Measurements from ENCODE around the gene PLG.
"Not testable (repeated sequence)": the region's sequence is repeated elsewhere in the genome, so short reads cannot be mapped to it uniquely, and the experiment has no call there.

Gene PLG

DNA sequence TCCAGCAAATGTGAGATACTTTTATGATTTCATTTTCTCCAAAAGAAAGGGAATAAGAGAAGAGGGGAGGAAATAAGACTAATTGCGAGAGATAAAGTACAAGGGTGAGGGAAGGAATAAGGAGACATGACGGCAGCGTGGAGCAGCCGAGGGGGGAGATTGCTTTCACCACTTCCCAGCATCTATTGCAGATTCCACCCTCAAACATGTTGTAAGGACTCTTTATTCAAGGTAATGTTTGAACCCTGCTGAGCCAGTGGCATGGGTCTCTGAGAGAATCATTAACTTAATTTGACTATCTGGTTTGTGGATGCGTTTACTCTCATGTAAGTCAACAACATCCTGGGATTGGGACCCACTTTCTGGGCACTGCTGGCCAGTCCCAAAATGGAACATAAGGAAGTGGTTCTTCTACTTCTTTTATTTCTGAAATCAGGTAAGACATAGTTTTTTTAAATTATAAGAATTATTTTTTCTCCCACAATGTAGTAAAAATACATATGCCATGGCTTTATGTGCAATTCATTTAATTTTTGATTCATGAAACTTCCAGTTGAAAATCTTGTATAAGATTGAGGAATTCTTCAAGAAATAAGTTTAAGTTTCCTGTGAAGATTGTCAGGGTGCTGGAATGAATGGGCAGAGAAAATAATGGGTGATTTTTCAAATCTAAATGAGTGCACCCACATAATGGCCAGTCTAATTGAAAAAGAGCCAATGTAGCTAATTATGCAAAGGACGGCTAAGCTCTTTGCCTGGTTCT, at the start of gene PLG:
Gene PLG (plus strand): TSS at position 327 of the 763 bp plus-strand sequence. CDS start 61 bp downstream, at position 388.
- not testable (repeated sequence) for DNase-seq (ENCODE audit: low spot score)

DNA sequence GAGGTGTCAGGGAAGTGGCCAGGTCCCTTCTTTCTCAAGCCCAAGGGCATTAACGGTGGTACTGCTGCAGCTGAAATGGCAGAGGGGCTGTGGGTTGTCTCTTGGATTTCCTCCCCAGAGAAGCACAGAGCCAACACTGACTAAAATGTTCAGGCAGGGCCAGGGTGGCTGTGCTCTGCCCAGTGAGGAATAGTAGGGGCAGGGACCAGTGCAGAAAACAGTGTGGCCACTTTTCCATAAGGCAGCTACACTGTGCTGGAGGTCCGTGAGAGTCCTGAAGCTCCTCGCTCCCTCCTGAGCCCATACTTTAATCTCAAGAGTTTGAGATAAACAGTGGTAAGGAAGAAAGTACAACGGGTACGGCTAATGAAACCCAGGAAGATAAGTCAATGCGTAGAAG, 42.5 kb upstream of the PLG start:
- no peak for DNase-seq (ENCODE audit: low spot score)

DNA sequence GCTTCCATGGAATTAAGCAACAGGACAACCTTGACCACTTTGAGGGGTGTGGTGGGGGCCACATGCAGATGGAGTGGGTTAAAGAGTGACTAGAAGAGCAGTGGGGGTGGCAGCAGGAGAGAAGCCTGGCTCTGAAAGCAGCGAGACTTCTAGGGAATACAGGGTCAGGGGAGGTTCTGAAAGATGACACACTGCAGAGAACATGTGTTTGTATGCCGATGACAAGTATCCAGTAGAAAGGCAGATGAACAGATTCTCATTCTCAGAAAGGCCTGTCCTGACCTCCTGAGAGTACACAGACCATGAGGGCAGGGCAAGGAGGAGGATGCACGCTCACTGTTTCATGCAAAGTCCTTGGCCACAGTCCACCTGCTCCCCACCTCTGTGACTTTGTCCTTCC, 40.8 kb upstream of the PLG start:
- DNase-seq (ENCODE audit: low spot score) = no peak

DNA sequence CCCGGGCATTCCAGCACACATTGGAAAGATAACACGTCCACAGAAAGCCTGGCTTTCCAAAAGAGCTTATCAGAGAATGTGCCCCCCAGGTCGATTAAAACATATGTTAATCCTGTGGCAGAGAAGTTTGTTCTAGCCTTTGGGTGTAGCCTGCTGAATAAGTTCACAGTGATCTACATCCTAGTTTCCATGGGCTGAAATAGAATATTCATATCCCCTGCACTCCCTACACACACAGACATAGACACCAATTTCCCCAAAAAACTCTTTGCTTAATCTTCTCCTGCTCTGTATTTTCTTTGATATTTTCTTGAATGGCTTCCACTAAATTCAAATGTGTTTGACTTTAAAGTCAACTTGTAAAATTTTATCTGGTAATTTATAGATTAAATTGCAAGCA, 39.6 kb upstream of the PLG start:
- no peak for DNase-seq (ENCODE audit: low spot score)

DNA sequence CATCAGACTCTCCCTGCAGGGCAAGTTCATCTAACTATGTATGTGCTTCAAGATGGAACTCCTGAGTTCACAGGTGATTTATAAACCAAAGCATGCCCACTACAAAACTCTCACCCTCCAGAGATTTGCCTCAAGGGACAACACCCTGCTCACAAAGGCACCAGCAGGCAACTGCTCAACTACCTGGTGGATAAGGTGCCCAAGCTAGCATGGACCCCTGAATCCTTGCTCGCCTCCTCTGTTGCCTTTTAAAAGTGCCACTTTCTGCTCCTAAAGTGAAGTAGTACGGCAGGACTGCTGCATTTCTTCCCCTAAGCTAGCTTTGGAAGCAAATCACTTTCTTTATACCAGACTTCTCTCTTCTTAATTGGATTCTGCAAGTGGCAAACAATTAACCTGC, 39.2 kb upstream of the PLG start:
- no peak for DNase-seq (ENCODE audit: low spot score)

DNA sequence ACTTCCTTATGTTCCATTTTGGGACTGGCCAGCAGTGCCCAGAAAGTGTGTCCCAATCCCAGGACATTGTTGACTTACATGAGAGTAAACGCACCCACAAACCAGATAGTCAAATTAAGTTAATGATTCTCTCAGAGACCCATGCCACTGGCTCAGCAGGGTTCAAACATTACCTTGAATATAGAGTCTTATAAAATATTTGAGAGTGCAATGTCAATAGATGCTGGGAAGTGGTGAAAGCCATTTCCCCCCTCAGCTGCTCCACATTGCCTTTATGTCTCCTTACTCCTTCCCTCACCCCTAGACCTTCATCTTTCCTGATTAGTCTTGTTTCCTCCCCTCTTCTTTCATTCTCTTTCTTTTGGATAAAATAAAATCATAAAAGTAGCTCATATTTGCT, 37.8 kb upstream of the PLG start, which contains the start of gene LPA:
Gene LPA (minus strand): TSS at position 78 of the 400 bp plus-strand sequence. CDS start 61 bp downstream, at position 17.
- not testable (repeated sequence) for DNase-seq (ENCODE audit: low spot score)

DNA sequence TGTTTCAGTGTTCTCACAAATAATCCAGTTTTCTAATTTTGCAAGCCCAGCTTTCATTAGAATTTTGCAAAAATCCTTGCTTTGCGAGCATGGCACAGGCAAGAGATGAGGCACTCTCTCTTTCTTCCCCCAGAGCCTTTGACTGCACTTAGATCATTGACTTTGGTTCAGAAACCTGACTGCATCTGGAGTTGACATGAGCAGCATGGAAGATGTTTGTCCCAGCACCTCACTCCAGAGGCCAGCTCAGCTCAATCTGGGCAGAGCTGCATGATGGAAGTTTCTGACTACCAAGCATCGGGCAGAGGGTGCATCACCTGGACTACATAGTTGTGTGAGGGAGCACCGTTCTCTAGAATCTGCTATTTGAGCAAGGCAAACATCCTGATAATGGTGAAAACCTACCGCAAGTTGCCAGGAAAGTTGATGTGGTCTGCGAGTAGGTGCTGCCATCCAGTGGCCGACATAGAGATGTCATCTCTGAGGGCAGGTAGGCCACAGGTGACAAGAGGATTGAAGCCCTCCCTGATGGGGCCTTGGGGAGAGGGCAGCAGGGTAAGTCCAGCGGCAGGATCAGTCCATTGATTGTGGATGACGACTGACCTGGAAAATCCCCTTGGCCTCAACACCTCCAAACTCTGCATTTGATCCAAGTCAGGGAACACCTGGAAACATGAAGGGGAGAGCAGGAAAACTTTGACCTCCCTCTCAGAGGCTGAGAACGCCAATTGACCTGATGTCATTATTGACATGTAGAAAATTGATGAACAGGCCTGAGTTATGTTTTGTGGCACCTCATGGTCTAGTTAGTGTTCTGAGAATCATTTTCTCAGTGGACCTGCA, 34.2 kb upstream of the PLG start:
- DNase-seq (ENCODE audit: low spot score) = peak; percentile 81

DNA sequence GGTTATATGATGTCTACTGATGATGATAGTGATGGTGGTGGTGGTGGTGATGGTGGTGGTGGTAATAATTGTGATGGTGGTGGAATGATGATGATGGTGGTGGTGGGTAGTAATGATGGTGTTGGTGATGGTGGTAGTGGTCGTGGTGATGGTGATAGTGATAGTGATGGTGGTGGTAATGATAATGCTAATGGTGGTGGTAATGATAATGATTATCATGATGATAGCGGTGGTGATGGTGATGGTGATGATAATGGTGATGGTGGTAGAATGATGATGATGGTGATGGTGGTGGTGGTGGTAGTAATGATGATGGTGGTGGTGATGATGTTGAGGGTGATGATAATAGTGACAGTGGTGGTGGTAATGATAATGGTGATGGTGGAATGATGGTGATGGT, 33.5 kb upstream of the PLG start:
- no peak for DNase-seq (ENCODE audit: low spot score)

DNA sequence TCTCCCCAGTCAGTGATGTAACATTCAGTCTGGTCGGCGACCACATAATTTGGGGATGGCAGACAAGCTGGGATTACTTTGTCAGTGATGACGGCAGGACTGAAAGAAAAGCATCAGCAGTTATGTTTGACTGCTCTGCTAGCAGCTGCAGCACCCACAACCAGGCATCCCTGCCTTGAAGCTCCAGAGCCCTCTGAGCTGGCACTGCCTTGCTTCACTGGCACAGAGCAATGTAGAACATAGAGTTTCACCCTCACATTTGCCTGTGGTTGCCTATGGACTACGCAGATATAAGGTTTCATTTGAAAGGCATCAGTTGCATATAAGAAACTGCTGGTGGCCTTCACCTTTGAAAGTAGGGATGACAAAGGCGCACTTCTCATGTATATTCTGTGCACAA, 25.6 kb upstream of the PLG start:
- not testable (repeated sequence) for DNase-seq (ENCODE audit: low spot score)

DNA sequence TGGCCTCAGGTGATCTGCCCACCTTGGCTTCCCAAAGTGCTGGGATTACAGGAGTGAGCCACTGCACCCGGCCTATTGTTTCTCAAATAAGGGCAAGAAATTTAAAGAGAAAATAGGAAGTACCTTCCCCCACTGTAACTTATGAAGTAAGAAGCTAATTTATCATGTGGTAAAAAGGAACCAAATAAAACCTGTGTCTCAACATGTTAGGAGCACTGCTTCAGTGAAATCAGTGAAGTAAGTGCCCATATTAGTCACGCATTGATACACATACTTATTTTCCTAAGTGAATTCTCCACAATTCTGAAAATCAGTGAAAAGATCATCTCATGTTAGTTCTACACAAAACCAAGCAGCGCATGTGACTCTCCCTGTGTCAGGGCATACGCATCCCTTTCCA, 23.8 kb upstream of the PLG start:
- DNase-seq (ENCODE audit: low spot score) = no peak

DNA sequence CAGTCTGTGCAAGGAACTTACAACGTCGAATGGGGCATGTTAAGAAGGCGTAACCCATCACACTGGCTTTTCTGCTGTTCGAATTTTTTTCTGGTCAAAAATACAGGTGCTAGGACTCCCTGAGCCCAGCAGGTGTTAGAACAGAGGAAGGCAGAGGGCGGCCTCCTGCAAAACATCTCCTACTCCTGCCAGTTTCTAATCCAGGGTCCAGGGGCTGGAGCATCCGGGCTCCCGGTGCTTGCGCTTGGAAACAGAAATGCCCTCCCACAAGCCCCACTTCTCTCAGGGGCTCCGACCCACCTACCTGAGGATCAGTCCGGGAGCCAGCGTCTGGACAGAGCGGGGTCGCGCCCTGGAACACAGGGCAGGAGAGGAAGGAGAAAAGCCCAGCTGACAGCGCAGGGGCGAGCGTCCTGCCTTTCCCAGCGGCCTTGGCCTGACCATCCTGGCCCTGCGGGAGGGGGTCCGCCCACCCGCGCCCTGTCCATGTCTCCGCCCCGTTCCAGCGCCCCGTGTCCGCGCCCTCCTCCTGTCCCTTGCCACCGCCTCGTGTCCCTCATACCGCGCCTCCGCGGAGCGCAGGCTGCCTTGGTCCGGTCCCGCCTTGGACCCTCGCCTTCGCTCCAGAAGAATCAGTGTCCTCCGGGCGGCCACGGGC, 23.2 kb upstream of the PLG start:
- DNase-seq (ENCODE audit: low spot score) = no peak

DNA sequence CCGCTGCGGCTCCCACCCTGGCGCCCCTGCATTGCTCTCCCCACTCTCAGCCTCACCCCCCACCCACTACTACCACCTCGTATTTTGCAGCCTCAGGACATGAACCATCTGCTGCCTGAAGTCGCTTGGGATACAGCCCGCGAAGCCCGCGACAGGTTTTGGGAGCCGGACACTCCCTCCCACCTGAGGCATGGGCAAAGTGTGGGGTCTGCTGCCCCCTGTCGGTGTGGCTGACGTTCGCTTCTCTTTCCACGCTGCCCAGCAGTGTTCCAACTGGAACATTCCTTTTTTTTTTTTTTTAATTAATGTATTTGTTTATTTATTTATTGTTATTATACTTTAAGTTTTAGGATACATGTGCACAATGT, 22.7 kb upstream of the PLG start:
- DNase-seq (ENCODE audit: low spot score) = no peak

DNA sequence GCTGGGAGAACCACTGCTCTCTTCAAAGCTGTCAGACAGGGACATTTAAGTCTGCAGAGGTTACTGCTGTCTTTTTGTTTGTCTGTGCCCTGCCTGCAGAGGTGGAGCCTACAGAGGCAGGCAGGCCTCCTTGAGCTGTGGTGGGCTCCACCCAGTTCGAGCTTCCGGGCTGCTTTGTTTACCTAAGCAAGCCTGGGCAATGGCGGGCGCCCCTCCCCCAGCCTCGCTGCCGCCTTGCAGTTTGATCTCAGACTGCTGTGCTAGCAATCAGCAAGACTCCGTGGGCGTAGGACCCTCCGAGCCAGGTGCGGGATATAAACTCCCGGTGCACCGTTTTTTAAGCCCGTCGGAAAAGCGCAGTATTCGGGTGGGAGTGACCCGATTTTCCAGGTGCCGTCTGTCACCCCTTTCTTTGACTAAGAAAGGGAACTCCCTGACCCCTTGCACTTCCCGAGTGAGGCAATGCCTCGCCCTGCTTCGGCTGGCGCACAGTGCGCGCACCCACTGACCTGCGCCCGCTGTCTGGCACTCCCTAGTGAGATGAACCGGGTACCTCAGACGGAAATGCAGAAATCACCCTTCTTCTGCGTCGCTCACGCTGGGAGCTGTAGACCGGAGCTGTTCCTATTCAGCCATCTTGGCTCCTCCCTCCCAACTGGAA, 16.8 kb upstream of the PLG start:
- DNase-seq (ENCODE audit: low spot score) = not testable (repeated sequence)

DNA sequence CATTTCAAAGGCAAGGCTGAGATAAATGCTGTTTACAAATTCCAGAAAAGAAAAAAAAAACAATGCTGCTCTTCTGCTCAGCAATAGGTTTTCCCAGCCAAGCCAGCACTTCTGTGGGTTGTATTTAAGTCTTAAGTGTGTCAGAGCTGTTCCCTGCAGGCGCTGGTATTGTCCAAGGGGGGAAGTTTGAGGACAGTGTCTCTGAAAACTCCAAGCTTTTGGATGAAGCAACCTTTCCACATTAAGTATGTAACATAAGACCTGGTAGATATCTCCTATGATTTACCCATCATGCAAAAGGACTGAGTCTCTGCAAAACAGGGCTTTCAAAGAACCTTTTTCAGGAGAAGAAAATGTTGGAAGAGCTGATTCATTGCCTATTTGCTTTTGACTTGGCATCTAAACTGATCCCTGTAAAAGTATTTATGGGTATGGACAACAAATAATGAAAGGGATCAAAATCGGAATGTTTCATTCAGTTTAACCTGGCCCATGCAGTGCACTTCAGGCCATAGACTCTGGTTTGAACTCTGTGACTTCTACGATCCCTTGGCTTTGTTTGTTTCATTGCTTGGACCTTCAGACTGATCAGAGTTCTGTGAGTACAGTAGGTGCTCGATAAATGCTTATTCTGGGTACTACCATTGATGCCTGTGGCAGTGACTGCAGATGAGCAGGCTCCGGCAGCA, 16.1 kb upstream of the PLG start:
- no peak for DNase-seq (ENCODE audit: low spot score)

DNA sequence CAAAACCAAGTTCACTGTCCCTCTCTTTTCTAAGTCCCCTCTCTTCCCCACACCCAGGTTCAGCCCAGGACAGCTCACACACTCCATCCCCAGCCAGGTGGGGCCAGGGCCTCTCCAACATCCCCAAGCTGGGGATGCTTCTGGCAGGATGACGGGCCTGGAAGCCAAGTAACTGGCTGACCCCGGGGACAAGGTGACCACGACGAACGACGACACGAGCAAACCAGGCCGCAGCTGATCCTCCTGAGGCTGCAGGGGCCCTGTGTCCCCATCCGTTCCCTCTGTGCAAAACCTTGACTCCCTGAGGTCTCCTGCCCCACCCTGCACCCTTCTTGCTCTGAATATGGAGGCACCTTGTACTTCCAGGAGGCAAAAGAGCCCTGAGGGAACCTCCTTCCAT, 11.6 kb upstream of the PLG start:
- no peak for DNase-seq (ENCODE audit: low spot score)

DNA sequence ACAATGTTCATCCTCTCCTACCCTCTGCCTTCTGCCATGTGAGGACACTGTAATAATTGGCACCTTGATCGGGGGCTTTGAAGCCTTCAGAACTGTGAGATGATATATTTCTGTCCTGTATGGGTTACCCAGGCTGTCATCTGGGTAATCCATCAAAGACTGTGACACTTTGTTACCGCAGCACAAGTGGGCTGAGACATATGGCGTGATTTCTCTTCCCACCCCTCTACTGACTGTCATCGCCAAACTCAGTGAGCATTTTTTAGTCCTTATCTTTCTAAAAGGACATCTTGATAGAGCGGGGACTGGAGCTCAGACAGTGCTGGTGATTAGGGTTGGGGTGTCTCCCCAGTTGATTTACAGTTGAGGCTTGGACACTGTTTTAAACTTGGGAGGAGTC, 10.4 kb upstream of the PLG start:
- DNase-seq (ENCODE audit: low spot score) = no peak

DNA sequence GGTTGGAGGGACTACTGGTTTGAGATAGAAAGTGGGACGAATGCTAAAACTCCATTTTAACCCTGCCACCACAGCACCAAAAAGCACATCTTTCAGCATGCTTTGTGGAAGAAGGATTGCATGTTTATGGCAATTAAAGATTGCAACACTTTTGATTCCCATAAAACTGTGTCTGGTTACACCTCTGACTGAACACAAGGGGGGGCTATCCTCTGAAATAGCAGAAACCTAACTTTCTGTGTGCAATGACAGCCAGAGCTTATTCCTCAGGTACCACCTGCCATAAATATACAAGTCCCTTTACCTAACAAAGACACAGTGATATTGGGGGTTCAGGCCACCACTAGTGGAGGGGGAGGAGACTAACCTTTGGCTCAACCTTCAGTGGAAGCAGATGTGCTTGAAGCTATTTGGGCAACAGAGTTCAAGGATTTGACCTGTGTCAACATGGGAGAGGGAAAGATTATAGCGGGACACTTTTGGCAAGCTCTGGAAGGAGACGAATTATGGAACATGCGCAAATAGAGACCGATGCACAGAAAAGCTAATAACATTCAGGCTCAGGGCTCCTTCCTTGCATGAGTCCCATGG, 9.6 kb upstream of the PLG start:
- DNase-seq (ENCODE audit: low spot score) = peak; percentile 40

DNA sequence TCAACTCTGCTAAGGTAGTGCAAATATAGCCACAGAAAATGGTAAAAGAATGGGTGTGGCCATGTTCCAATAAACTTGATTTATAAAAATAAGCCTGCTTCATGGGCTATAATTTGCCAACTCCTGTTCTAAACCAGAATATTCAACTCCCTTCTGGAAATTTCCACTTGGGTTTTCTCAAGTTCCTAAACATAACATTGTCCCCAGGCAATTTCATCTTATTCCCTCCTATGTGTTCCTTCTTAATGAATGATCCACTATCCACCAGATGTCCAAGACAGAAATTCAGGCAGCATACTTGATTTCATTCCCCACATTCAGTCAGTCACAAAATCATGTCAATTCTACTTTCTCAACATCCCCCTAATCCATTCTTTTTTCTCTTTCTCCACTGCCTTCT, 7.0 kb upstream of the PLG start:
- DNase-seq (ENCODE audit: low spot score) = not testable (repeated sequence)

DNA sequence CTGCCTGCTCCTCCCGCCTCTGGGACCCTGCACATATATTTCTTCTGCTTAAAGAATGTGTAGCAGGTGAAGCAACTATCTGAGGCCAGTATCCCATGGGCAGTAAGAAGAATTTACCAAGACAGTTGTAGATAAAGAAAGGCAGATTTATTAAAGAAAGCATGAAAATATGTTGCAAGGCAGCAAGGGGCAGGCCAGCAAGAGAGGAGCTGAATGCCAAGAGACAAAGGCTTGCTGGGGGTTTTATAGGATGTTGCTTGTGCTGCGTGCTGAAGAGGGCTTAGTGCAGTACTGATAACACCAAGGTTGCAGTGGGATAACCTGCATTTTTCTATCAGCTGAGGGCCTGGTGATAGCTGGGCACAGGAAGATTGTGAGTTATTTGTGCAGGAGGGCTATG, 6.4 kb upstream of the PLG start:
- not testable (repeated sequence) for DNase-seq (ENCODE audit: low spot score)

DNA sequence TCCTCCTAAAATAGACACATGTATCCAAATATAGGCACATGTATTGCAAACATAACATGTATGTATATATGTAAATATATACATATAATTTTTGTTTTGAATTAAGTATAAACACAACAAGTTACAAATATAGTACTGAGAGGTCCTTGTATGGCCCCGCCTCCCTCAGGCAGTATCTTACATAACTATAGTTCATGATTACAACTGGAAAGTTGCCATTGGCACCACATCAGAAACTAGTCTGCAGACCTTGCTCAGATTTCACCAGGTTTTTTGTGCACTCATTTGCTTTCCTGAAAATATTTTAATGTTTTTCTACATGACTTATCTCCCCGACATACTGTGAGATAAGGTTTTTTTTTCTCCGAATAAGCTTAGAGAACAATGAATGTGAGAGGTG, 5.2 kb upstream of the PLG start:
- not testable (repeated sequence) for DNase-seq (ENCODE audit: low spot score)

DNA sequence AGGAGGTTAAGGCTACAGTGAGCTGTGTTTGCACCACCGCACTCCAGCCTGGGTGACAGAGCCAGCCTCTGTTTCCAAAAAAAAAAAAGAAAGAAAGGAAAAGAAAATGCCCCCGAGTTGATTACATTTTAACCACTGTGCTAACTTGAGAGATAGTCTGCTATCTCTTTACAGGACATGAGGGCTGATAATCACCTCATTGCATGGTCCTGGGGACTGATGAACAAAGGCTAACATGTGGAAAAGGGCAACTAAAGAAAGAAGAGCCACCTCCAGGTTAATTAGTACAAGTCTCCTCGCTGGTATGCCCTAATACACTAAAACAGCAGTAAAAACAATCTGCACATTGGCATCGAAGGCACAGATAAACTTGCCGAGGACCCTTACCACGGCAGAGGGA, 4.2 kb upstream of the PLG start:
- no peak for DNase-seq (ENCODE audit: low spot score)
